GM19324 (cell line): ENCODE data around the gene ICE1.
"Not testable (repeated sequence)": the region's sequence is repeated elsewhere in the genome, so short reads cannot be mapped to it uniquely, and the experiment has no call there.

Source experiments
- ATAC-seq: cut with Tn5 transposase; IDR thresholded peaks from one replicate; pipeline ENCODE4 v1.9.1; 2021; ENCODE audit warnings: mild to moderate bottlenecking, moderate library complexity; ENCODE audit not compliant: unreplicated experiment, low FRiP score

The ICE1 gene

GRCh38 chr5:5432020-5432707 is 9.7 kb downstream of the ICE1 start:
- no peak for ATAC-seq

- no peak for ATAC-seq
Measured at GRCh38 chr5:5436203-5436760, 13.8 kb downstream of the ICE1 start.

GRCh38 chr5:5437227-5438172 is 15.0 kb downstream of the ICE1 start:
- no peak for ATAC-seq

GRCh38 chr5:5451863-5452262 is 29.4 kb downstream of the ICE1 start:
- ATAC-seq: no peak

- no peak for ATAC-seq
Measured at GRCh38 chr5:5453131-5453530, 30.7 kb downstream of the ICE1 start.

GRCh38 chr5:5454391-5454790 is 31.9 kb downstream of the ICE1 start:
- no peak for ATAC-seq

GRCh38 chr5:5456858-5457257 is 34.4 kb downstream of the ICE1 start:
- ATAC-seq: no peak

- ATAC-seq: no peak
Measured at GRCh38 chr5:5460311-5460710, 37.8 kb downstream of the ICE1 start.

GRCh38 chr5:5461012-5461411 is 38.5 kb downstream of the ICE1 start:
- no peak for ATAC-seq

- no peak for ATAC-seq
Measured at GRCh38 chr5:5464036-5464715, 41.7 kb downstream of the ICE1 start.

GRCh38 chr5:5466227-5466626 is 43.8 kb downstream of the ICE1 start:
- ATAC-seq: no peak

- no peak for ATAC-seq
Measured at GRCh38 chr5:5467737-5468136, 45.3 kb downstream of the ICE1 start.

- ATAC-seq: no peak
Measured at GRCh38 chr5:5470933-5471332, 48.5 kb downstream of the ICE1 start.

GRCh38 chr5:5473226-5473625 is 50.7 kb downstream of the ICE1 start:
- ATAC-seq: no peak

GRCh38 chr5:5474961-5475360 is 52.5 kb downstream of the ICE1 start:
- ATAC-seq: no peak

GRCh38 chr5:5475975-5476374 is 53.5 kb downstream of the ICE1 start:
- ATAC-seq: no peak

GRCh38 chr5:5479578-5479977 is 57.1 kb downstream of the ICE1 start:
- ATAC-seq: not testable (repeated sequence)

GRCh38 chr5:5480481-5481111 is 58.1 kb downstream of the ICE1 start:
- ATAC-seq: no peak

- no peak for ATAC-seq
Measured at GRCh38 chr5:5481206-5481605, 58.7 kb downstream of the ICE1 start.

GRCh38 chr5:5481633-5482032 is 59.2 kb downstream of the ICE1 start:
- ATAC-seq: no peak
